H1 (cell line): ENCODE data around the gene CNDP1. TPM values are rescaled to one million over a fixed set of nuclear protein-coding genes. Genes with fewer than 3 reads are reported as not detected.

Experiments
- BRCA1 ChIP-seq: IDR thresholded peaks from 2 replicates; pipeline ENCODE4 v1.6.1; 2012; ENCODE audit warnings: low read depth, low read length, improper control_type of control experiment
- E2F6 ChIP-seq: IDR thresholded peaks from 2 replicates; pipeline ENCODE4 v1.6.1; 2012; ENCODE audit warnings: inconsistent platforms
- EGR1 ChIP-seq: IDR thresholded peaks from 2 replicates; pipeline ENCODE4 v1.6.1; 2011; ENCODE audit warnings: low read depth, low read length, borderline replicate concordance
- EZH2 ChIP-seq: fragments of 200-600 bp; sonication (generic); IDR thresholded peaks from 2 replicates; pipeline ENCODE4 v1.7.1; 2012; ENCODE audit warnings: low read depth, mild to moderate bottlenecking, moderate library complexity, low read length, inconsistent platforms; ENCODE audit not compliant: severe bottlenecking
- FOSL1 ChIP-seq: IDR thresholded peaks from 2 replicates; pipeline ENCODE4 v1.6.1; 2011; ENCODE audit warnings: mild to moderate bottlenecking, low read depth, low read length, moderate library complexity; ENCODE audit not compliant: insufficient read depth
- GTF2F1 ChIP-seq: IDR thresholded peaks from 2 replicates; pipeline ENCODE4 v1.6.1; 2012; ENCODE audit warnings: low read depth, low read length, improper control_type of control experiment, borderline replicate concordance
- MAX ChIP-seq: IDR thresholded peaks from 2 replicates; pipeline ENCODE4 v1.6.1; 2012; ENCODE audit warnings: inconsistent platforms
- POLR2A ChIP-seq, 2 experiments: IDR thresholded peaks; 1 replicate in 1 of 2; 2 replicates in 1 of 2; pipeline ENCODE4 v1.6.1; 2011; ENCODE audit warnings: low read depth in 2 of 2, low read length in 2 of 2, mild to moderate bottlenecking in 2 of 2; ENCODE audit errors: control extremely low read depth in 1 of 2
- POLR2AphosphoS5 ChIP-seq: IDR thresholded peaks from 2 replicates; pipeline ENCODE4 v1.6.1; 2011; ENCODE audit warnings: low read depth, low read length
- POU5F1 ChIP-seq: IDR thresholded peaks from 2 replicates; pipeline ENCODE4 v1.6.1; 2011; ENCODE audit warnings: low read depth, mild to moderate bottlenecking, low read length, moderate library complexity
- RFX5 ChIP-seq: IDR thresholded peaks from 2 replicates; pipeline ENCODE4 v1.6.1; 2011; ENCODE audit warnings: low read depth, low read length, improper control_type of control experiment, borderline replicate concordance
- RNF2 ChIP-seq: fragments of 200-900, 300-1000 bp; sonication (generic); IDR thresholded peaks from 2 replicates; pipeline ENCODE4 v1.7.1; 2016; ENCODE audit warnings: borderline replicate concordance, low read depth, mild to moderate bottlenecking, antibody characterized with exemption, low read length; ENCODE audit not compliant: poor library complexity, severe bottlenecking; ENCODE audit errors: missing control alignments
- RXRA ChIP-seq: IDR thresholded peaks from 2 replicates; pipeline ENCODE4 v1.6.1; 2011; ENCODE audit warnings: low read depth, mild to moderate bottlenecking, low read length, moderate library complexity; ENCODE audit not compliant: insufficient read depth
- SIX5 ChIP-seq: IDR thresholded peaks from 2 replicates; pipeline ENCODE4 v1.6.1; 2011; ENCODE audit warnings: mild to moderate bottlenecking, low read depth, low read length
- TAF7 ChIP-seq: optimal IDR thresholded peaks from 2 replicates; pipeline ENCODE3; 2011; ENCODE audit warnings: low read depth, mild to moderate bottlenecking, inconsistent platforms, low read length, moderate library complexity, borderline replicate concordance
- TBP ChIP-seq: IDR thresholded peaks from 2 replicates; pipeline ENCODE4 v1.6.1; 2011; ENCODE audit warnings: low read depth, low read length, improper control_type of control experiment
- USF2 ChIP-seq: IDR thresholded peaks from 2 replicates; pipeline ENCODE4 v1.6.1; 2011; ENCODE audit warnings: low read length, improper control_type of control experiment
- ZNF274 ChIP-seq: IDR thresholded peaks from 2 replicates; pipeline ENCODE4 v1.7.0; 2012; ENCODE audit warnings: low read length, borderline replicate concordance; ENCODE audit errors: extremely low read depth
- polyA plus RNA-seq, 7 experiments: library from polyadenylated mRNA; depleted of rRNA in 3 of 7; stranded (reverse) in 5 of 7; unstranded in 2 of 7; fragments of >200 nt in 5 of 7; fragments of 200-250 nt in 2 of 7; gene quantifications; 1 replicate in 5 of 7; 2 replicates in 1 of 7; 4 replicates in 1 of 7; pipeline versions ENCODE4 v1.2.1 to v1.2.3, GENCODE V29; 2011 to 2013; ENCODE audit warnings: missing spikeins in 2 of 7, mixed read lengths in 2 of 7
- total RNA-seq: library from RNA; stranded (reverse); fragmentation: NEBNext Ultra II Directional; extraction: Animal tissue kit (Norgen Biotek cat#: 25700); gene quantifications from 2 replicates; pipeline ENCODE4 v1.2.1, GENCODE V29; 2021
- TF ChIP-seq, protein P1 (sequence below), 3 experiments: IDR thresholded peaks; 1 replicate in 2 of 3; 2 replicates in 1 of 3; pipeline versions ENCODE4 v1.5.1 to v1.6.1; 2011; ENCODE audit warnings: low read length in 3 of 3, mild to moderate bottlenecking in 3 of 3, inconsistent platforms in 2 of 3, low read depth in 1 of 3, moderate library complexity in 1 of 3; ENCODE audit not compliant: insufficient read depth in 1 of 3; ENCODE audit errors: control extremely low read depth in 1 of 3

CNDP1 gene
- total and polyA plus RNA-seq, 2 of the 8 experiments (the other 6 are each of a cell fraction or from before 2014, with no cell fraction given) = 0.09 TPM; not detected in 1

GRCh38 chr18:74495581-74496507 lies 38.5 kb upstream of the CNDP1 start, which contains the start of gene CNDP2 (continued):
- TF ChIP-seq, protein P1, sequence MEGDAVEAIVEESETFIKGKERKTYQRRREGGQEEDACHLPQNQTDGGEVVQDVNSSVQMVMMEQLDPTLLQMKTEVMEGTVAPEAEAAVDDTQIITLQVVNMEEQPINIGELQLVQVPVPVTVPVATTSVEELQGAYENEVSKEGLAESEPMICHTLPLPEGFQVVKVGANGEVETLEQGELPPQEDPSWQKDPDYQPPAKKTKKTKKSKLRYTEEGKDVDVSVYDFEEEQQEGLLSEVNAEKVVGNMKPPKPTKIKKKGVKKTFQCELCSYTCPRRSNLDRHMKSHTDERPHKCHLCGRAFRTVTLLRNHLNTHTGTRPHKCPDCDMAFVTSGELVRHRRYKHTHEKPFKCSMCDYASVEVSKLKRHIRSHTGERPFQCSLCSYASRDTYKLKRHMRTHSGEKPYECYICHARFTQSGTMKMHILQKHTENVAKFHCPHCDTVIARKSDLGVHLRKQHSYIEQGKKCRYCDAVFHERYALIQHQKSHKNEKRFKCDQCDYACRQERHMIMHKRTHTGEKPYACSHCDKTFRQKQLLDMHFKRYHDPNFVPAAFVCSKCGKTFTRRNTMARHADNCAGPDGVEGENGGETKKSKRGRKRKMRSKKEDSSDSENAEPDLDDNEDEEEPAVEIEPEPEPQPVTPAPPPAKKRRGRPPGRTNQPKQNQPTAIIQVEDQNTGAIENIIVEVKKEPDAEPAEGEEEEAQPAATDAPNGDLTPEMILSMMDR (IDR thresholded peaks at IDR 0.05; ENCODE audit: control extremely low read depth in 1 of 3, insufficient read depth in 1 of 3, low read depth in 1 of 3, low read length in 3 of 3) = no peak
- TF ChIP-seq EZH2 (no peak), E2F6 (no peak; the same call in 1 of the 2 replicates), USF2 (peak; percentile 79), POLR2AphosphoS5 (peak; percentile 91), GTF2F1 (no peak), TAF7 (no peak), POU5F1 (no peak), POLR2A (IDR thresholded peaks at IDR 0.05; ENCODE audit: control extremely low read depth in 1 of 2, low read depth in 2 of 2, low read length in 2 of 2) (peak; percentile 82 to 92), SIX5 (no peak), RXRA (no peak), ZNF274 (no peak), BRCA1 (no peak), FOSL1 (no peak), TBP (peak; percentile 66), EGR1 (no peak), MAX (peak; percentile 87), RFX5 (no peak), RNF2 (no peak)
